Measurements from ENCODE around the gene DHRS11.

Gene DHRS11

GRCh38 chr17:36631022-36631421, 39.3 kb downstream of the DHRS11 start:
- TF ChIP-seq YY1 (IDR thresholded peaks at IDR 0.05; ENCODE audit: low read depth) (no peak), EGR1 (IDR thresholded peaks at IDR 0.05) (no peak), USF1 (IDR thresholded peaks at IDR 0.05) (no peak), NFIC (IDR thresholded peaks at IDR 0.05) (no peak), TCF12 (IDR thresholded peaks at IDR 0.05; ENCODE audit: low read depth) (no peak)

- TF ChIP-seq USF1 (IDR thresholded peaks at IDR 0.05) (no peak), EP300 (IDR thresholded peaks at IDR 0.05; ENCODE audit: borderline replicate concordance) (no peak), CEBPB (IDR thresholded peaks at IDR 0.05) (no peak), EGR1 (IDR thresholded peaks at IDR 0.05) (no peak), ZBTB7A (IDR thresholded peaks at IDR 0.05; ENCODE audit: low read depth) (no peak), NFIC (IDR thresholded peaks at IDR 0.05) (no peak), MAX (IDR thresholded peaks at IDR 0.05) (no peak), REST (IDR thresholded peaks at IDR 0.05; ENCODE audit: low read depth) (no peak), FOXM1 (IDR thresholded peaks at IDR 0.05; ENCODE audit: borderline replicate concordance, low read depth) (no peak), TAF1 (IDR thresholded peaks at IDR 0.05; ENCODE audit: low read depth) (no peak), TCF12 (IDR thresholded peaks at IDR 0.05; ENCODE audit: low read depth) (no peak), CREB1 (IDR thresholded peaks at IDR 0.05; ENCODE audit: low read depth) (no peak), TEAD4 (IDR thresholded peaks at IDR 0.05) (no peak), YY1 (IDR thresholded peaks at IDR 0.05; ENCODE audit: low read depth) (no peak), RAD21 (IDR thresholded peaks at IDR 0.05; ENCODE audit: low read depth) (no peak)
Measured at GRCh38 chr17:36632916-36633771, 41.5 kb downstream of the DHRS11 start.

- no peak for TF ChIP-seq MAX (IDR thresholded peaks at IDR 0.05)
Measured at GRCh38 chr17:36640346-36640745, 48.7 kb downstream of the DHRS11 start.

GRCh38 chr17:36640836-36641235, 49.2 kb downstream of the DHRS11 start:
- TF ChIP-seq TAF1 (IDR thresholded peaks at IDR 0.05; ENCODE audit: low read depth) (no peak), EGR1 (IDR thresholded peaks at IDR 0.05) (no peak), TCF12 (IDR thresholded peaks at IDR 0.05; ENCODE audit: low read depth) (no peak)

- TF ChIP-seq TEAD4 (IDR thresholded peaks at IDR 0.05): no peak
- TF ChIP-seq YY1 (IDR thresholded peaks at IDR 0.05; ENCODE audit: low read depth): no peak
- TF ChIP-seq CEBPB (IDR thresholded peaks at IDR 0.05): no peak
- TF ChIP-seq EGR1 (IDR thresholded peaks at IDR 0.05): no peak
- no peak for TF ChIP-seq TCF12 (IDR thresholded peaks at IDR 0.05; ENCODE audit: low read depth)
- TF ChIP-seq RAD21 (IDR thresholded peaks at IDR 0.05; ENCODE audit: low read depth): no peak
- TF ChIP-seq EP300 (IDR thresholded peaks at IDR 0.05; ENCODE audit: borderline replicate concordance): no peak
- no peak for TF ChIP-seq FOXM1 (IDR thresholded peaks at IDR 0.05; ENCODE audit: borderline replicate concordance, low read depth)
- TF ChIP-seq USF1 (IDR thresholded peaks at IDR 0.05): no peak
- no peak for TF ChIP-seq ZBTB7A (IDR thresholded peaks at IDR 0.05; ENCODE audit: low read depth)
- no peak for TF ChIP-seq MAX (IDR thresholded peaks at IDR 0.05)
- no peak for TF ChIP-seq TAF1 (IDR thresholded peaks at IDR 0.05; ENCODE audit: low read depth)
- no peak for TF ChIP-seq CREB1 (IDR thresholded peaks at IDR 0.05; ENCODE audit: low read depth)
- TF ChIP-seq NFIC (IDR thresholded peaks at IDR 0.05): no peak
- no peak for TF ChIP-seq REST (IDR thresholded peaks at IDR 0.05; ENCODE audit: low read depth)
Measured at GRCh38 chr17:36641331-36641876, 49.7 kb downstream of the DHRS11 start.
